GM12878 (cell line): ENCODE data around the gene COL1A1.

Experiments
- BHLHE40 ChIP-seq, 2 experiments: fragments of 450-650 bp in 1 of 2; IDR thresholded peaks; 2 replicates each; pipeline ENCODE4 v1.6.1; 2011 to 2017; ENCODE audit warnings: low read depth in 2 of 2, borderline replicate concordance in 1 of 2, improper control_type of control experiment in 1 of 2, low read length in 1 of 2, mild to moderate bottlenecking in 1 of 2
- EP300 ChIP-seq, 2 experiments: fragments of 150-350 bp in 1 of 2; IDR thresholded peaks; 2 replicates each; pipeline ENCODE4 v1.6.1; 2011 to 2012; ENCODE audit warnings: low read depth in 2 of 2, low read length in 2 of 2, borderline replicate concordance in 1 of 2, improper control_type of control experiment in 1 of 2, inconsistent platforms in 1 of 2; ENCODE audit not compliant: control insufficient read depth in 1 of 2
- POLR2A ChIP-seq: IDR thresholded peaks from 2 replicates; pipeline ENCODE4 v1.6.1; 2011; ENCODE audit warnings: low read depth, mild to moderate bottlenecking, low read length
- TAF1 ChIP-seq: IDR thresholded peaks from 2 replicates; pipeline ENCODE4 v1.6.1; 2011; ENCODE audit warnings: mild to moderate bottlenecking, low read depth, low read length, borderline replicate concordance
- YY1 ChIP-seq: IDR thresholded peaks from 2 replicates; pipeline ENCODE4 v1.6.1; 2011; ENCODE audit warnings: low read depth, mild to moderate bottlenecking, low read length

- TF ChIP-seq YY1 (no peak), POLR2A (no peak), EP300 (IDR thresholded peaks at IDR 0.05; ENCODE audit: borderline replicate concordance in 1 of 2, control insufficient read depth in 1 of 2, low read depth in 2 of 2, low read length in 2 of 2) (no peak), BHLHE40 (IDR thresholded peaks at IDR 0.05; ENCODE audit: borderline replicate concordance in 1 of 2, low read depth in 2 of 2, low read length in 1 of 2) (no peak), TAF1 (no peak)
Observed at GRCh38 chr17:50153650-50154575, 47.5 kb downstream of the COL1A1 start.
